Stimulated activated CD8-positive, alpha-beta memory T cell treated with anti-CD3 and anti-CD28 coated beads, Interleukin-12 subunit alpha, Interleukin-12 subunit beta, amount 100 ng/mL, for 24 hours (primary cell): ENCODE data around the gene MSL3.

Experiments used
- DNase-seq: peaks from one replicate; pipeline ENCODE4 v3.0.0-alpha.2; 2020; ENCODE audit errors: extremely low read depth

Gene MSL3, protein sequence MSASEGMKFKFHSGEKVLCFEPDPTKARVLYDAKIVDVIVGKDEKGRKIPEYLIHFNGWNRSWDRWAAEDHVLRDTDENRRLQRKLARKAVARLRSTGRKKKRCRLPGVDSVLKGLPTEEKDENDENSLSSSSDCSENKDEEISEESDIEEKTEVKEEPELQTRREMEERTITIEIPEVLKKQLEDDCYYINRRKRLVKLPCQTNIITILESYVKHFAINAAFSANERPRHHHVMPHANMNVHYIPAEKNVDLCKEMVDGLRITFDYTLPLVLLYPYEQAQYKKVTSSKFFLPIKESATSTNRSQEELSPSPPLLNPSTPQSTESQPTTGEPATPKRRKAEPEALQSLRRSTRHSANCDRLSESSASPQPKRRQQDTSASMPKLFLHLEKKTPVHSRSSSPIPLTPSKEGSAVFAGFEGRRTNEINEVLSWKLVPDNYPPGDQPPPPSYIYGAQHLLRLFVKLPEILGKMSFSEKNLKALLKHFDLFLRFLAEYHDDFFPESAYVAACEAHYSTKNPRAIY

DNA sequence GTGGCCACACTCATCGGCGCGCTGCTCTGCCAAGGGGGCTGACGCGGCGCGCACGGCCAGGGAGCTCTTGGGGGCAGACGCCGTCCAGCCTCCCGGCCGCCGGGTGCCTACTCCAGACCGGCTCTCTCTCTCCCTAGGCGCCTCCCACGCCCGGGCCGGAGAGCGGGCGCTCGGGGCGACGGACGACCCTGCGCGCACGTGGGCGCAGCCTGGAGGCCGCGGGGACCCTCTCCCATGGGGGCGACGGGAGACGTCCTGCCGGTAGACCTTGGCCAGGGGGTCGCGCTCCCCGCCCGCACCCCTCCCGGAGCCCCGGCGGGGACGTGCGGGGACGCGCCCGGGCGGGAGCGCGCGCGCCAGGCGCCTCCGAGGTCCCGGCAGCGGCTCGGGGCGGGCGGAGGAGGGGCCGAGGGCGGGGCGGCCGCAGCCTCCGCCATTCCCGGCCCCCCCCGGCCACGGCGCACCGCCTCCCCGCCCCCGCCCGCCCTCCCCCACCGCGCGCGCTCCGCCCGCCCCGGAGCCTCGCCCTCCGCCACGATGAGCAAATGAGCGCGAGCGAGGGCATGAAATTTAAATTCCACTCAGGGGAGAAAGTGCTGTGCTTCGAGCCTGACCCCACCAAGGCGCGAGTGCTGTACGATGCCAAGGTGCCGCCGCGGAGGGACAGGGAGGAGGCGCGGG, at the start of gene MSL3:
TSS of gene MSL3 (plus strand) at position 519 of the 681 bp plus-strand sequence. CDS start at position 546, 27 bp downstream.
- no peak for DNase-seq

DNA sequence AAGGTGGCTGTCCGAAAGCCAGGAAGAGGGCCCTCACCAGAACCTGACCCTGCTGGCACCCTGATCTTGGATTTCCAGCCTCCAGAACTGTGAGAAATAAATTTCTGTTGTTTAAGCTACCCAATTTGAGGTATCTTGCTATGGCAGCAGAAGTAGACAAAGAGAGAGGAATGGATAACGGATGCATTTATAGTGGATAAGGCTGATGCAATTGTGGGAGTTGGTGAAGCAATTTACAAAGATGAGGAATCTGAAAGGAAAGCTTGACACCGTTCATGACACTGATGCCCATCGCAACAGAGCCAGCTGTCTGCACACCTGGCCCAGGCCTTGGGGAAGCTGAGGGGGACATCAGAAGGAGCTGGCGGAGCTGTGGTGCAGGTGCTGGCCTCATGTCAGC, 35.7 kb upstream of the MSL3 start:
- no peak for DNase-seq

DNA sequence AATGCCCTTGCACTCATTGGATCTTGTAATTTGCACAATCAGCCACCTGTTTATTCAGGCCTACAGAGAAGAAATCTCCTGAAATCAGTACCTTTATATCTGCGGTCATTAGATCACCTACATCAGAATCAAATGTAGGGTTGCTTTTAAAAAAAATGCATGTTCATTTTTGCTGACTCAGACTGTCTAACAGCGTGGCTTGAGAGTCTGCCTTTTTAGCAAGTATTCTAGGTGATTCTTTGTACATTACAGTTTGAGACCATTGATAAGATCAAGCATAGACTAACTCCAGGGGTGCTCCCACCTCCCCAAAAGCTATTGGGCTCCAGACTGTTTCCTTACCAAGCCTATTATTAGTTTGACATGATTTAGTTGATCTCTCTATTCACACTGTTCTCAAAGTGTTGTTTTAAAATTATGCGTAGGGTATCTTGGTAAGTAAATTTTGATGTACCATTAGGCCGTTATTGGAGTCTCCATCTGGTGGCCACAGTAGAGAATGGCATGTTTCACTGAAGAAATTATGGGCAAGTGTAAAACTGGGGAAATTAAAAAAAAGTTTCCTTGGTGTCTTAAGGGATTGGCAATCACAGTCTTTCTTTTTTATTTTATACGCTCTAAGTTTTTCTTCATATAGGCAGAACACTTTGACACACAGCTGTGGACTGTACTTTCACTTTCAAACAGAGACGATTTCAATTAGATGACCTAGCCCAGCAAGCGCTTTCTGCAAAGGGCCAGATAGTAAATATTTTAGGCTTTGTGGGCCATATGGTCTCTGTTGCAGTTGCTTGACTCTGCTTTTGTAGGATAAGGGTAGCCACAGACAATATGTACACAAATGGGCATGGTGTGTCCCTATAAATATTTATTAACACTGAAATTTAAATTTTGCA, 33.7 kb upstream of the MSL3 start:
- DNase-seq: no peak

DNA sequence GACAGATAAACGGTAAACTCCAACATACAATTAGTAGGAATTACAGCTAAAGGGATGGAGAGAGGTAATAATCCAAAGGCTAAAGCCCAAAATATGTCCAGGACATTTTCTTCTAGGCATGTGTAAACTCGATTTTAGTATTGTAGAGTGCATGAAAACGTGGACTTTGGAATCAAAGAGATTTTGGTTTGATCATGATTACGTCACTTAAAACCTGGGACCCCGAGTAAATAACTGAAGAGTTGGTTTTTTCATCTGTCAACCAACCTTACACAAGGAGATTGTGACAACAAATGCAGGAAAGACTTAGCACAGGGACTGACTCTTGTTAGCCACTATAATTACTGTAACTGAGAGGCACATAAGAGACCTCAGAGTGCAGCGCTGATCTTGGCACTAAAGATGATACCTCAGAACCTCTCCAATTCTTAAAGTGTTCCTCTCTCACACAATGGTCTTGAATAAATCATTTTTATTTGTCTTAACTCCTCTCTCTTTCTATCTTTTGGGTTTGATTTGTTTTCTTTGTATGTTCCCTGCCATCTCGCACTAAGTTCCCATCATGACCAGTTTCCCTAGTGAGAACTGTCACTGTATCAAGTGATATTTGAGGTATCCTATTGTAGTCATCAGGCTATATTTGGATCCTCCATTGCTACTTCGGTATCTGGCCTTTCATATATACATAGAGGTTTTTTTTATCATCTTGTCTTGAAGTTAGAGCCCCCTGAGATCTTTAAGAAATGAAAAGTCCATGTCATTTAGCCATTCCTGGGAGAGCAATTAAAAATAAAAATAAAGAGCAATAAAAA, 32.2 kb upstream of the MSL3 start:
- DNase-seq: no peak

DNA sequence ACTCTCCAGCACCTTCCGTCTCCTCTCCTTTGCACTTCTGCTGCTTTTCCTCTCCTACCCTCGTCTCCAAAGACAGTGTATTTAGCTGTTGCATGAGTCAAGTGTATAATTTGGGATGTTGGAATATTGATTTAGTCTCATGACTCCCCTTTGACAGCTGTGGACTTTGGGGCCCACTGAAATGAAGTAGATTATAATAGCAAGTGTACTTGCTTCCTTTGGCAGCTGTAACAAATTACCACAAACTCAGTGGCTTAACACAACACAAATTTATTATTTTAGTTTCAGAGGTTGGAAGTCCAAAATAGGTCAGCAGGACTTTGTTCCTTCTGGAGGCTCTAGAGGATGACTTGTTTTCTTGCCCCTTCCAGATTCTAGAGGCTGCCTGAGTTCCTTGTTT, 29.5 kb upstream of the MSL3 start:
- no peak for DNase-seq

DNA sequence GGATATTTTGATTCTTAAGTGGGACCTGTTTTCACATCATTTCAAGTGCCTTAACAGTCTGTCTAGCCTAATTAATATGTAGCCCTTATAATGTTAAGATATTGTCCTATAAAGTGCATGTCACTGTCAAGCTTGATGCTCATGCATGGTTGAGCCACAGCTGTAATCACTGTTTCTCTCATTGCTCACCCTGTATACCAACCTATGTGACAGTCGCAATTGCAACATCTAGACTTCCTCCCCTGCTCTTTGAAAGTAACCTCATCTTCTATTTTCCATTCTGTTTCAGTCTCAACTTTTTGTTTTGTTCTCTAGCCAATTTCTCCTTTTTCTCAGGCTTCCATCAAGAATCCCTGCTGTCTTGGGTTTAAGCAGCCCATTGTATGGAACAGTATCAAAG, 24.4 kb upstream of the MSL3 start:
- DNase-seq: no peak

DNA sequence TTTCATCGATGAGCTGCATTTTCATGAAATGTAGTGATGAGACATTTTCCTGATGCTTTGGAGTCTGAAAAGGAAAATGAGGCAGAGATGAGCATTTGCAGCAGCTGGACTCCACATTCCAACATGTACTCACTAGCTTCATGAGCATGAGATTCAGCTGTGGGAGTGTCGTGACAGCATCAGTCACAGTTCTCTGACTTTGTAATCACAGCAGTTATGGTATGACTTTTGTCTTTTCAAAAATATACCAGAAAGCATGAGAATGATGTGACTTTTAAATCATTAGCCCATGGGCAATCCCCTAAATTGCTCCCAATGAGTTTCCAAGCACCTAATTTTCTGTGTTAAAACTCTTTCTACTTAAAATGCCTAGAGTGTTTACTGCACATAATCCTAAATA, 18.3 kb upstream of the MSL3 start:
- DNase-seq: no peak

DNA sequence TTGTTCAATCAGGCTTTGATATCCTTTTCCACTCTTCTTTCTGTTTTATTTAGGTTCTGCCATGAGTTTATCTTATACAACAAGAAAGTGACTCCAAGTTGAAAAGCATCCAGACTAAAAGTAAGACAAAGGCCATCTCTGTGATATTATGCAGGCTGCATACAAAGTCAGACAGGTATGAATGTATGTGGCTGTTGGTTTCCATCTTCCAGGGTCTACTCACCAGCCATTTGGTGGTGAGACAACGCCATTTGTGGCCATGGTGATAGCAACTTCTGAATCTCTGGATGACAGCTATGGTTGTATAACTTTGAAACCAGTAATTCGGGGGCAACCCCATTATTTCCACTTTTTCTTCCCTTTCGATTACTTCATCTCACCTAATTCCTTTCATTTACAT, 17.2 kb upstream of the MSL3 start:
- DNase-seq: no peak

DNA sequence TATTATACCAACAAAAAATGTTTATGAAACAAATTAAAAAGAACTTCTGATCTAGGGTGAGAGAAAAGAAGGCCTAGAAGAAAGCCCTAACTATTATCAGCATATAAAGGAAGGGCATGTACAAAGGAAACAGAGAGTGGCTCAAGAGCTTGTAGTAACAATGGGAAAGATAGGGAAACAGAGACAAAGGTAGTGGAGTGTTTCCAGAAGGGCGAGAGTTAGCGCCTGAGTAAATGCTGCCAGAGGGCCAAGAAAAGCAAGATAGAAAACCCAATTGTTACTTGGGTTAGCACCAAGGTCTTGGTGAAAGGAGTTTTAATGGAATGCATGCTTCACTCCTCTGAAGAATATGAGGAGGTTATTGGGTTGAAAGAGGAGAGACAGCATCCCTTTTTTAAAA, 16.5 kb upstream of the MSL3 start:
- DNase-seq: no peak

DNA sequence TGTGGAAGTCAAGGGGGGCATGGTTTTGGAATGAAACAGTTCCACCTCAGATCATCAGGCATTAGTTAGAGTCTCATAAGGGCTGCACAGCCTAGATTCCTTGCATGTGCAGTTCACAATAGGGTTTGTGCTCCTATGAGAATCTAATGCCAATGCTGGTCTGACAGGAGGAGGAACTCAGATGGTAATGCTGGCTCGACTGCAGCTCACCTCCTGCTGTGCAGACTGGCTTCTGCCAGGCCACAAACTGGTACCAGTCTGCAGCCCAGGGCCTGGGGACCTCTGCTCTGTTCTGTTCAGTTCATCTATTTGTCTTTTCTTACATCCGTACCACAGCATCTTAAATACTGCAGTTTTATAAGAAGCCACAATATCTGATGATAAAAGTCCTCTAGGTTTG, 12.2 kb upstream of the MSL3 start:
- no peak for DNase-seq

DNA sequence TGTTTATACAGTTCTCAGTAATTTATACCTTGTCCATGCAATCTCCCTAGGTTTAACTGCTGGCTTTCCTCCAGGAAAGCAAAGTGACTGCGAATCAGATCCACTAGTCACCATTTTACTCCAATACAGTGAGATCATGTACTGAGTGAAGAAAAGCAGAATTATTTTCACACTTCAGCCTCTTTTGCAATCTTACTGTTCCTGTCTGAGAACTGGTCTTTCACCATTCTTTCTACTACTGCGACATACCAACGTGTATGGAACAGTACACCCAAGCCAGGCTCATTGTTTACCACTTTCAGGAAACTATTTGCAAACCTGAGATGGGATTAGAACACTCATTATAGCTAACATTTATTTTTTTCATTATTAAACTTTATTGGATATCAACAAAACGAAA, 8.0 kb upstream of the MSL3 start:
- DNase-seq: no peak

DNA sequence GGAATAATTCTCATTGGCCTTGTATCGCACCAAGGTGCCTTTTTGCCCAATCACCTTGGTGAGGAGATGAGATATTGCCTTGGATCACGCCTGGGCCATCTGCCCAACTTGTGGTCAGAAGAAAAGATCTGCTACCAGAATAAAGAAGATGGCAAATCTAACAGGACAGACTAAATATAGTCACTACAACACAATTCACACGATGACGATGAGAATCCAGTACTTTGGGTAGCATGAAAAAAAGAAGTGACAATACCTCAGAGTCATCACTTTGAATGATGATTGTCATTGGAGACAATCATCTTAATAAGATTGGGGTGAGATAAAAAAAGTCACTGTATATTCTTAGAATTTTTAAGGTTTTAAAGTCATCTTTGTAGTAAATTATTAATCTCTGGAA, 7.3 kb upstream of the MSL3 start:
- no peak for DNase-seq

DNA sequence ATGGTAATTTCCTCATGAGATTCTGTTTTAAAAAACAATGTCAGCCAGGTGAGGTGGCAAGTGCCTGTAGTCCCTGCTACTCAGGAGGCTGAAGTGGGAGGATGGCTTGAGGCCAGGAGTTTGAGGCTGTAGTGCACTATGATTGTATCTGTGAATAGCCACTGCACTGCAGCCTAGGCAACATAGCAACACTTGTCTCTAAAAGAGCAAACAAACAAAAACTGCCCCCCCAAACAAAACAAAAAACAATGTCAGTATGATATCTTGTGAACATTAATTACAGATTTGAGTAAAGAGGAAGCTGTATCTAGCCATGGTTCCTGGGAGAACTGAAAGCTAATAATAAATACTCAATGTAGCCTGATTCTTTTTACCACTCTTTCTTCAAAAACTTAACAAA, 6.8 kb upstream of the MSL3 start:
- DNase-seq: no peak

DNA sequence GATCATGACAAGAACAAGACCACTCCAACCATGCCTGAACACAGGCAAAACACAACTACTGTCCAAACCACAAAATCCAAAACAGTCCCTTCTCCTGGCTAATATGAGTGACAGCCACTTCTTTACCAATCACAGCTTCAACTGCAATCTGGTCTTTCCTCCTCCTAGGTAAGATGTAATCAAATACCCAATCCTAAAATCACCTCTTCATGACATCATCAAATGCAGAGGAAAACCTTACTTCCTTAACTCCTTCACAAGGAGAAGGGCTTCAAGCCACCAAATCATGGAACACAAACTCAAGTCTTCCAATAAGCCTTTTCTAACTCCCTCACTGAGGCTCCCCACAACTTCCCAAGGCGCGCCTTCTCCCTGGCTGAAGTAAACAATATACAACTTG, 4.4 kb upstream of the MSL3 start:
- DNase-seq: no peak

DNA sequence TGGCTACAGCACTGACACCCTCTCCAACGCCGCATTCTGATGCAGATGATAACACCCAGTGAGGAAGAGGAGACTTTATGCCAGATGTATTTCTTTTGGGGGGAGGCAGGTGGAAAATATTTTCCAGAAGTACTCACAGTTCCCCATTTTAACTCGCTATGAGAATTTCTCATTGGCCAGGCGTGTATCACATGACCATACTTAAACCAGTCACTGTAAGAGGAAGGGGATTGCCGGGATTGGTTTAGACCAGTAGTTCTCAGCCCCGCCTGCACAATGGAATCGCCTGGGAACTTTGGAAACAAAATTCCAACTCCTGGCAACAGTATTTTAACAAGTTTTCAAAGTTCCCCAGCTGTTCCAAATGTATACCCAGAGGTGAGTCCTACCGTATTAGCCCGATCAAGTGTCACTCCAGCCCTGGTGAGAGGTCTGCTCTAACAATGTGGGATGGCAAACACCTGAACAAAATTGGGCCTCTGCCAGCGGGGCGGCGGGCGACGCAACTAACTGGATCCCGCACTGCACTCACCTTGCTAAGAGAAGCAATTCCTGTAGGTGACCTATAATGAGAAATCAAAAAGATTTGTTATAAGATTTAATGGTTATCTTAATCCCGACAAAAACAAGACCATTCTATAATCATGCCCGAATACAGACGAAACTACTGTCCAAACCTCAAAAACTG, 2.9 kb upstream of the MSL3 start:
- DNase-seq: no peak

DNA sequence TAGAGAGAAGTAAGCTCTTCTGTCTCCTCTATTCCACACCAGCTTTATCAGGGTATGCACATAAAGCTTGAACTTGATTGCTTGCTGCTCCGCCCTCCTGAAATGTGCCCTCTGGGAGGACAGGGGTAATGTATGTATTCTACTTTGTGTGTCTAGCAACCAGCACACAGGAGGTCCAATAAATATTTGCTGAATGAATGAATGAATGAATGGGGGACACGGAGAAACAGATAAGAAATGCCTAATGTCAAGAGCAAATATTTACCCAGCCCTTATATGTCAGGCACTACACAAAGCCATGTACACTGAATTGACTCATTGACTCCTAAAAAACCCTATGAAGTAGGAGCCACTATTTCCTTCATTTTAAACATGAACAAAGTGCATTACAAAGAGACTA, 2.3 kb upstream of the MSL3 start:
- DNase-seq: no peak

DNA sequence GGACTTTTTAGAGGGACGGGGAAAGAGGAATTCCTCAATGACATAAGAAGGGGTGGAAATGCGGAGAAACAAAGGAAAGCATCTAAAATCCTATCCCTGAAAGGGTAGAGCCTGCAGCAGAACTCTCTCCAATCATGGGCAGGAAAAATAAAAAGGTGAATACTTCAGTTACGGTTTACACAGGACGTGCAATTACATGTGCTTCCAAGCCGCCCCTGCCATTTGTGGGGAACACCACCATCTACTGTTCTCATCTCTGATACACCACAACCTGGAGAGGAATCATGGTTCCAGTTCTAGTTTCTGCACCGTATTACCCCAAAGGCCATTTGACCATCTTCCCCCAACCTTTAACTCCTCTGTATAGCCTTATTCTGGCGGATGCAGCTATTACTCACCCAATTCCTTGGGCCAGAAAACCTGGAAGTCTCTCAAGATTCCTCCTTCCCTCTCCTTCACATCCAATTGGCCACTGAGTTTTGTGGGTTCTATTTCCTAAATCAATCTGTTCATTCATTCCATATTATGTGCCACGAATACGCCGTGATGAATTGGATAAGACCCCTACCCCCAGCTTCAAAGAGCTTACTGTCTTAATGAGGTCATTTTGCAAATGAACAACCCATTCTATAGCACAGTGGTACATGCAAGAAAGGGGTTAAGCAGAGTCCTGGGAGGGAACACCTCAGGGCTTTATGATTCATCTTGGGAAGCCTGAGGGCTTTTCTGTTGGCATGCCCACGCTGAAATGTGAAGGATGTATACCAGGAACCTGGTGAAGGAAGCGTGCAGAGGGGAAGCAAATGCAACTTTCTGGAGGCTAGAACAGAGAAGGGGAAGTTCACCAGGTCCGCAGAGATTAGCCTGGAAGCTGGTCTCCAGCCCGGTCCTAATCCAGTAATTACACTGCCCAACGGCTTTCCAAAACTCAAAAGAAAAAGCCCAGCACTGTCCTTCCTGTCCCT, 1.4 kb upstream of the MSL3 start:
- DNase-seq: no peak

DNA sequence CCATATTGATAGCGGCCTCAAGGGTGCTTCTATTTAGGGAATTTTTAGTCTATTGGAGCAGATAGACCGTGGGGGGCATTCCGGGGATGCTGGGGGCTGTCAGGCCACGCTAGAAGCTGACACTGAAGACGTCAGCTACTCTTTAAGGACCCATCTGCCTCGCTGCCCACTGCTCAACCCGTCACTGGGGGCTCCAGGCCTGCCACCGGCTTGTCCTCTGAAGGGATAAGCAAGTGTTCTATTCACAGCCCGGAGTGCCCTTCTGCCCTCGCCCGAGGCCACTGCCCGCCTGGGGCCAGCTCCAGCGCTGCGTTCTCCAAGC, 679 bp upstream of the MSL3 start:
- no peak for DNase-seq

DNA sequence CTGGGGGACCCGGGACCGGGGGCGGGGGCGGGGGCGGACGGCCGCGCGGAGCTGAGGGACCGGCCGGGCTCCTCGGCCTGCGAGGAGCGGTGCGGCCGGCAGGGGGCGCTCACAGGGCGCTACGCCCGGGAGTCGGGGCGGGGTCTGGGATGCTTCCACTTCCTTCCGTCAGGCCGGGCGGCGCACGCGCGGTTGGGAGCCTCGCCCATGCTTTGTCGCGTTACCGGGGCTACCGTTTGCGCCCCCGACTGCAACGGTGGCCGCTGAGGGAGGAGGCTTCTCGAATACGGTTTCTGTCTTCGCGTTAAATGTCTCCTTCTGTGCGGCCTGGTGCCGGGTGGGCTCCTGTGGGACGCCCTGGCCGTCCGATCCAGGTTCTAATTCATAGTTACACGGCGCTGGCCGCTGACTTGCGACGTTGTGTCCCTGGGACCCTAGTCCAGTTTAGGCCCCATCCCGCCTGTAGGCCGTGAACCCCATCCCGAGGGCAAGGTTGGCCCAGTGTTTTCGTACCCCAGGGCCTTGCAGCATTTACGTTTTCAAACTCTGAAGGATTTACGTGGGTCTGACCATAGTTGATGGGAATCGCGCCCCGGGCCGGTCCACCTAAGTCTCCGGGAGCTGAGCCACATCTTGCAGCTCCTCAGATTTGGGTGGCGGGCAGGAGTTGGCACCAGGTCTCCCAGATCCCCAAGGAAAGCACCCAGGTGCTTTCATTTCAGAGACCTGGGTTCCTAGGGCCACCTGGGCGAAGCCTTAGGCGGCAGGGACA, 549 bp downstream of the MSL3 start:
- DNase-seq: peak; percentile 77
